Hematopoietic multipotent progenitor cell treated with erythropoietin and hydrocortisone succinate and interleukin-3 and kit ligand, for 4 days (in vitro differentiated cells): ENCODE data around the gene PTPRN2.
"Not testable (repeated sequence)": the region's sequence is repeated elsewhere in the genome, so short reads cannot be mapped to it uniquely, and the experiment has no call there.

Experiments used
- DNase-seq: peaks from one replicate; pipeline ENCODE4 v3.0.0-alpha.2; 2015

The PTPRN2 gene

GRCh38 chr7:157674715-157675426, 912.8 kb downstream of the PTPRN2 start:
- no peak for DNase-seq

- DNase-seq: no peak
Measured at GRCh38 chr7:157674027-157674714, 913.5 kb downstream of the PTPRN2 start.

GRCh38 chr7:157673573-157673972, 914.0 kb downstream of the PTPRN2 start:
- no peak for DNase-seq

- DNase-seq: no peak
Measured at GRCh38 chr7:157671358-157672255, 916.0 kb downstream of the PTPRN2 start.

GRCh38 chr7:157670490-157671357, 916.9 kb downstream of the PTPRN2 start:
- DNase-seq: no peak

GRCh38 chr7:157669768-157670351, 917.8 kb downstream of the PTPRN2 start:
- DNase-seq: no peak

GRCh38 chr7:157668884-157669767, 918.5 kb downstream of the PTPRN2 start:
- DNase-seq: no peak

GRCh38 chr7:157668221-157668883, 919.3 kb downstream of the PTPRN2 start:
- peak; percentile 49 for DNase-seq

GRCh38 chr7:157667731-157668130, 919.9 kb downstream of the PTPRN2 start:
- DNase-seq: no peak

- no peak for DNase-seq
Measured at GRCh38 chr7:157667261-157667660, 920.4 kb downstream of the PTPRN2 start.

GRCh38 chr7:157666530-157667040, 921.0 kb downstream of the PTPRN2 start:
- DNase-seq: no peak

- DNase-seq: not testable (repeated sequence)
Measured at GRCh38 chr7:157665634-157665988, 922.0 kb downstream of the PTPRN2 start.

GRCh38 chr7:157664871-157665633, 922.6 kb downstream of the PTPRN2 start:
- no peak for DNase-seq

GRCh38 chr7:157664034-157664433, 923.6 kb downstream of the PTPRN2 start:
- DNase-seq: no peak

GRCh38 chr7:157662981-157663716, 924.5 kb downstream of the PTPRN2 start:
- DNase-seq: no peak

- DNase-seq: no peak
Measured at GRCh38 chr7:157662110-157662791, 925.4 kb downstream of the PTPRN2 start.

GRCh38 chr7:157661611-157661975, 926.0 kb downstream of the PTPRN2 start:
- no peak for DNase-seq

GRCh38 chr7:157660971-157661610, 926.5 kb downstream of the PTPRN2 start:
- no peak for DNase-seq
